DMS153 treated with DMSO at 0.1 percent for 48 hours (cell line): ENCODE measurements around the gene ADSS2.
"Not testable (repeated sequence)": the region's sequence is repeated elsewhere in the genome, so short reads cannot be mapped to it uniquely, and the experiment has no call there.

ENCODE experiments used
- DNase-seq: peaks from one replicate; lab custom pipeline; 2025; ENCODE audit not compliant: unreplicated experiment; lab: John Stamatoyannopoulos, UW

ADSS2 gene

GRCh38 chr1:244368279-244368678, 83.4 kb downstream of the ADSS2 start:
- no peak for DNase-seq

- no peak for DNase-seq
These were observed 84.2 kb downstream of the ADSS2 start for GRCh38 chr1:244367399-244368114.

GRCh38 chr1:244365809-244366208, 85.9 kb downstream of the ADSS2 start:
- DNase-seq: no peak

GRCh38 chr1:244365262-244365661, 86.4 kb downstream of the ADSS2 start:
- DNase-seq: not testable (repeated sequence)

- no peak for DNase-seq
These were observed 89.2 kb downstream of the ADSS2 start for GRCh38 chr1:244362476-244362875.

GRCh38 chr1:244361764-244362473, 89.8 kb downstream of the ADSS2 start:
- no peak for DNase-seq
